ENCODE data around the gene DISP3. TPM values are rescaled to one million over a fixed set of nuclear protein-coding genes. Genes with fewer than 3 reads are reported as not detected.

DISP3 gene
- total and polyA plus RNA-seq, 9 of the 15 experiments (the other 6 are each of a cell fraction or from before 2014, with no cell fraction given): 0.03 to 0.19 (median 0.15) TPM; not detected in 5

GRCh38 chr1:11567244-11568065 lies 88.5 kb downstream of the DISP3 start:
- H3K4me2 ChIP-seq (ENCODE audit: insufficient read depth, low read length): no peak overlapping the region
- H3K27ac ChIP-seq (ENCODE audit: extremely low read depth, low read depth, low read length): no peak overlapping the region
- peaks cover 7% of the 10 kb centered on the region for H4K20me1 ChIP-seq (replicated peaks; ENCODE audit: control insufficient read depth, insufficient read depth, low read length)
- H3K9me1 ChIP-seq (ENCODE audit: control insufficient read depth, insufficient read depth, low read length): no peaks in the 10 kb centered on the region
- no peaks in the 10 kb centered on the region for H3K36me3 ChIP-seq (ENCODE audit: control insufficient read depth, insufficient read depth, low read length)
- peaks cover 0 to 20% of the 10 kb centered on the region in 2 experiments; a peak in 3 of 5 replicates for H3K4me1 ChIP-seq (replicated peaks in 1 of 2; ENCODE audit: control insufficient read depth in 2 of 2, insufficient read depth in 2 of 2, low read length in 2 of 2)
- no peak overlapping the region for H2AFZ ChIP-seq (ENCODE audit: low read depth, low read length)
- H3K4me3 ChIP-seq: no peak overlapping the region
- 3% methylated on average over 11 of the region's 11 CpGs for WGBS (ENCODE audit: insufficient coverage, low coverage, missing lambda C conversion rate)
- no peaks in the 10 kb centered on the region for H3K79me2 ChIP-seq (ENCODE audit: control insufficient read depth, insufficient read depth, low read length)
- CTCF ChIA-PET (ENCODE audit: low intra/inter-chr PET ratio): no interaction called here
- POLR2A ChIA-PET: interaction anchor here (0.6 to 1.1 kb wide), 4 partner anchors 9 to 30 kb away, joined by 3 read pairs; no protein-coding TSS in a partner anchor
- BruUV-seq (replicated peaks): no TSS peak
- H3K9ac ChIP-seq (ENCODE audit: insufficient read depth in 1 of 2, low read depth in 2 of 2, low read length in 2 of 2): no peak overlapping the region
- no peak for ATAC-seq
- intact Hi-C loops (cut with micrococcal nuclease) (no loop called here), in situ Hi-C loops (cut with MboI) (no loop called here)
- no peak for FAIRE-seq
- peak in 1 of 4 experiments; percentile 11 for DNase-seq (ENCODE audit: extremely low read depth in 1 of 4, low spot score in 3 of 4)
- no peaks in the 10 kb centered on the region for H3K9me3 ChIP-seq (replicated peaks; ENCODE audit: control insufficient read depth, insufficient read depth, low read depth, low read length)
- peaks cover 31 to 58% of the 10 kb centered on the region in 2 experiments for H3K27me3 ChIP-seq (ENCODE audit: control insufficient read depth in 2 of 2, insufficient read depth in 2 of 2, low read length in 2 of 2)
- TF ChIP-seq KDM1A (IDR thresholded peaks at IDR 0.05): peak; percentile 62 to 76; a peak in 3 of 4 replicates
- no peak for TF ChIP-seq HINFP (tag; conservative IDR thresholded peaks at IDR 0.05; ENCODE audit: low read depth)
- no peak for TF ChIP-seq KLF10 (CRISPR knock-in tag; IDR thresholded peaks at IDR 0.05)
- TF ChIP-seq NR2C1 (IDR thresholded peaks at IDR 0.05): no peak
- TF ChIP-seq NR2C1 (tag; IDR thresholded peaks at IDR 0.05): no peak
- TF ChIP-seq RBM25 (IDR thresholded peaks at IDR 0.05; ENCODE audit: low read depth, low read length, severe bottlenecking): peak; percentile 77
- TF ChIP-seq FOXJ2 (tag; IDR thresholded peaks at IDR 0.05): no peak
- TF ChIP-seq E2F4 (CRISPR knock-in tag; IDR thresholded peaks at IDR 0.05; ENCODE audit: low read depth): no peak
- TF ChIP-seq ZNF133 (CRISPR knock-in tag; IDR thresholded peaks at IDR 0.05): no peak
- no peak for TF ChIP-seq ETV1 (tag; conservative IDR thresholded peaks at IDR 0.05; ENCODE audit: low read depth)
- no peak for TF ChIP-seq RBM34 (IDR thresholded peaks at IDR 0.05; ENCODE audit: borderline replicate concordance, insufficient read depth, low read length)
- peak; percentile 47 for TF ChIP-seq CHD4 (IDR thresholded peaks at IDR 0.05; ENCODE audit: insufficient read depth, insufficient replicate concordance, low read depth, low read length, poor library complexity, severe bottlenecking)
- TF ChIP-seq, protein P1, sequence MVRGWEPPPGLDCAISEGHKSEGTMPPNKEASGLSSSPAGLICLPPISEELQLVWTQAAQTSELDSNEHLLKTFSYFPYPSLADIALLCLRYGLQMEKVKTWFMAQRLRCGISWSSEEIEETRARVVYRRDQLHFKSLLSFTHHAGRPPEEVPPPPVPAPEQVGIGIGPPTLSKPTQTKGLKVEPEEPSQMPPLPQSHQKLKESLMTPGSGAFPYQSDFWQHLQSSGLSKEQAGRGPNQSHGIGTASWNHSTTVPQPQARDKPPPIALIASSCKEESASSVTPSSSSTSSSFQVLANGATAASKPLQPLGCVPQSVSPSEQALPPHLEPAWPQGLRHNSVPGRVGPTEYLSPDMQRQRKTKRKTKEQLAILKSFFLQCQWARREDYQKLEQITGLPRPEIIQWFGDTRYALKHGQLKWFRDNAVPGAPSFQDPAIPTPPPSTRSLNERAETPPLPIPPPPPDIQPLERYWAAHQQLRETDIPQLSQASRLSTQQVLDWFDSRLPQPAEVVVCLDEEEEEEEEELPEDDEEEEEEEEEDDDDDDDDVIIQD (CRISPR knock-in tag; IDR thresholded peaks at IDR 0.05): no peak
- no peak for TF ChIP-seq ZNF76 (CRISPR knock-in tag; IDR thresholded peaks at IDR 0.05; ENCODE audit: borderline replicate concordance)
- no peak for TF ChIP-seq MITF (IDR thresholded peaks at IDR 0.05)
